ENCODE data around the gene KRT81.

Gene KRT81

GRCh38 chr12:52238207-52238840, 53.0 kb downstream of the KRT81 start:
- no peak for DNase-seq

GRCh38 chr12:52236386-52237050, 54.8 kb downstream of the KRT81 start:
- no peak for DNase-seq
